Renal cortex interstitium (tissue), 11 donors: Measurements from ENCODE around the gene PDRG1. TPM values are rescaled to one million over a fixed set of nuclear protein-coding genes. Genes with fewer than 3 reads are reported as not detected.

Experiments
- DNase-seq, 11 donors: peaks; one replicate each; pipeline ENCODE4 v3.0.0-alpha.2; 2013; ENCODE audit warnings: low read depth in 9 of 11, low spot score in 4 of 11; ENCODE audit errors: extremely low read depth in 1 of 11
- polyA plus RNA-seq, 3 donors: library from polyadenylated mRNA; unstranded; fragments of 120-200 nt; gene quantifications; one replicate each; pipeline ENCODE4 v1.2.1, GENCODE V29; 2013; ENCODE audit not compliant: insufficient read length in 3 of 3

PDRG1 gene
- polyA plus RNA-seq, 3 donors, result 19.5 to 21.8 (median 20.0) TPM

- peak in 2 of 11 donors; percentile 65 to 68 for DNase-seq
Measured at GRCh38 chr20:31974951-31975487, 23.2 kb upstream of the PDRG1 start.

- DNase-seq, result no peak
Measured at GRCh38 chr20:31974296-31974695, 22.4 kb upstream of the PDRG1 start.

GRCh38 chr20:31972471-31973021, 20.7 kb upstream of the PDRG1 start:
- peak in 1 of 11 donors; percentile 50 for DNase-seq

DNA sequence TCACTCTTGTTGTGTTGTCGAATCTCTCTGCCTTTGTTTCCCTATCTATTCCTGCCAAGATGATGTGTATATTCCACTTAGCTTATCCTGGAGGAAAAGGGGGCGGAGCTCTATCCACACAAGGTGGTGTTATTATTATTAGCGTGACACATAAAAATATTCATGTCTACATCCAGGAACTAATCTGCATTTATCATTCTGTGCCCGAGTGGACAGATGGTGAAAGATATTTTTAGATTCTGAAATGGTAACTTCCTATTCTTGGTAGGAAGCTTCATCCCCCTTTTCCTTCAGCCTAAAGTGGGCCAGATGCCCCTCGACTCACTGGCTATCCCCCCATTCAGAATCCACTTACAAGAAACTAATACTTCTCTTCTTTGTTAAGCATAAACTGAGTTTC, 18.1 kb upstream of the PDRG1 start:
- no peak for DNase-seq

GRCh38 chr20:31968291-31969126, 16.7 kb upstream of the PDRG1 start:
- peak; percentile 65 to 84 (median 82) for DNase-seq

- no peak for DNase-seq
Measured at GRCh38 chr20:31967830-31968249, 16.0 kb upstream of the PDRG1 start, which contains the start of gene XKR7. Gene XKR7, plus strand, starts transcription at chr20:31968151. Its CDS starts 25 bp downstream, at chr20:31968176.

- no peak for DNase-seq
Measured at GRCh38 chr20:31966991-31967655, 15.3 kb upstream of the PDRG1 start.

DNA sequence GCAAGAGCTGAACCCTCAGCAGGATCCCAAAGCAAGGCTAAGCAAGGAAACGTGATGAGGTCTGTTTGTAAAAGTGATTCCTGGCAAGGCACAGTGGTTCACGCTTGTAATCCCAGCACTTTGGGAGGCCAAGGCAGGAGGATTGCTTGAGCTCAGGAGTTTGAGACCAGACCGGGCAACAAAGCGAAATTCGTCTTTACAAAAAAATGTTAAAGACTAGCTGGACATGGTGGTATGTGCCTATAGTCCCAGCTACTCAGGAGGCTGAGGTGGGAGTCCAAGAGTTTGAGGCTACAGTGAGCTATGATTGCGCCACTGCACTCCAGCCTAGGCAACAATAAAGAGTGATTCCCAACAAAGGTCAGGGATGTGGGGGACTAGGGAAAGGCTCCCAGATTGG, 12.0 kb upstream of the PDRG1 start:
- DNase-seq, result no peak

DNA sequence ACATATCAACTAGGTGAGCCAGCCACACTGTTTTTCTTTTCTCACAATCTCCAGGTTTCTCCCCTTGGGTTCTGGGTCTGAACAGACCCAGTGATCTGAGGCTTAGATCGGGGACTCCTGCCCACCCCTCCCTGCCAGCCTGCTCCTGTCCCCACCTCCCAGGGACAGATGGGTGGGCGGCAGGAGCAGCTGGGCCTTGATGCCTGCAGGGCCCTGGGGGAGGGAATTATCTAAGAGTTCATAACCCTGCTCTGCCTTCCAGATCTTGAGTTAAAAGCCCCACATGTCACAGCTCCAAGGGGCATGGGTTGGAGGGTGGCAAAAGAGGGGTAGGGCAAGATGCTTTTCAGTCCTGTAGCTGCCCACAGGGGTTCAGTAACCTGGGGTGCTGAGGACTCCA, 10.9 kb upstream of the PDRG1 start:
- DNase-seq, result no peak

DNA sequence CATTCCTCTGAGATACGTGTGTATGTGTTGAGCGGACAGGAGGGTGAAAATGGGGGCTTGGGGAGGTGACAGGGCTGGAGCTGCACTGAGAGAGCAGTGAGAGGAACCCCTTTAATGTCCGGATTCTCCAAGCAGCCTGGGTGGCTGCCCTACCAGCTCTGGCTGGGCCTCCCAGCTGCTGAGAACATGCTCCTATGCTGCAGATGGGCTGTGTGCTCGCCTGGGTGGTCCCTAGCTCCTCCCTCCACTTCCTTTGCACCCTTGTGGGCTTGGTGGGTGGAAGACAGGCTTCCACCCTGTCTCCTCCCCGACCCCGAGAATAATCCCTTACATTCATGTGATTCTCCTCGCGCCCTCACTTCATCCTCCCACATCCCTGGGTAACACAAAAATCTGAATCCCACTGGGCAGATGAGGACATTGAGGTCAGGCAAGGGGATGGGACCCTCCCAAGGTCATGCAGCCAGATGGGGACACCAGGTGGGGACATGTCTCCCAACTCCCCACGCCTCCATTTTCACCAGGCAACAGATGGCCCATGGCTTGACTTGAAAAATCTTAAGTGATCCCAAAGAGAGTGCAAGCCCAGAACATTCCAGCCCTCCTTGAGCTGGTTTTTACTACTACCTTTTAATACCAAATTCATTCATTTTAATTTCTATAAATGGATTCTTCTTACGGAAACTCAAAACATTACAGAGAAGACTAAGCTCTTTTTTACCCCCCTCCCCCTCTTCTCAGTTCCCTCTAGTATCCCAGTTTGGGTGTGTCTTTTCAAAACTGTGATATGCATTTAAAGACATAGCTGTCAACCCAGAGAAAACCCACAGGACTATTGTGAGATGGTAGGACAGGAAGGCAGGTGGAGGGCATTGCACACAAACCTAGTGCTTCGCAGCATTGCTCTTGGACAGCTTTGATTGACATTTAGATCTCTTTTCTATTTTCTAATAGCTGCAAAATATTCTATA, 5.0 kb upstream of the PDRG1 start:
- DNase-seq, result no peak

DNA sequence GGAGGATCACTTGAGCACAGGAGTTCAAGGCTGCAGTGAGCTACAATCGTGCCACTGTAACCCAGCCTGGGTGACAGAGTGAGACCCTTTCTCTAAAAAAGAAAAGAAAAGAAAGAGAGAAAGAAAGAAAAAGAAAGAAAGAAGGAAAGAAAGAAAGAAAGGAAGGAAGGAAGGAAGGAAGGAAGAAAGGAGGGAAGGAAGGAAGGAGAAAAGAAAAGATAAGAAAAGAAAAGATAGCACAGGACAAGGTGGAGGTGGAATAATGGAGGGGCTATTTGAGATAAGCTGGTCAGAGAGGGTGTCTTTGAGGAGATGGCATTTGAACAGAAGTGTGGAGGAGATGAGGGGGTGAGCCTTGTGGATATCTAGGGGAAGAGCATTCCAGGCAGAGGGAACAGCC, 2.7 kb upstream of the PDRG1 start:
- DNase-seq, result no peak

DNA sequence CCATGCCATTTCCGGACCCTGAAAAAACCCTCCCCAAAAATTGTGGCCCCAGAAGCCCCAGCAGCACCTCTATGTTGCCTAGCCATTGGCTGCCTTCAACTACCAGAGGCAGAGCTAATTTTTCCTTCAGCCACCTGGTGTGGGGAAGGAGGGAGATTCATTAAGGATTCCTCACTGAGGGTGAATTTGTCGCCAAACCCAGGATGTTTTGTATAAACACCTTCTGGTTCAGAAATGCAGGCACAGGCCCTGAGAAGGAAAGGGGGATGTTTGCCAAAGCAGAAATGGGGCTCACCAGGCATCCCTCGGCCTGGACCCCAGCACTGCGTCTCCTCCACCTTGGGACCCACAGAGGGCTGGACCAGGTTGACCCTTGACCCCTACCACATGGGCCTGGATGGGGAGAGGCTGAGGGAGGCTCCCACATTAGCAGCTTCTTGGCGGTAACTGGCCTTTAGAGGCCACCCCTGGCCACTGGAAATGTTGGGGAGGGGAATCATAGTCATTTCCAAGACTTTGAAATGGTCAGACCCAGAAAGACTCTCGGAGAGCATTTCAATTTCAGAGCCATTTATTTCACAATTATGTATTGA, 1.8 kb upstream of the PDRG1 start:
- DNase-seq, result no peak

DNA sequence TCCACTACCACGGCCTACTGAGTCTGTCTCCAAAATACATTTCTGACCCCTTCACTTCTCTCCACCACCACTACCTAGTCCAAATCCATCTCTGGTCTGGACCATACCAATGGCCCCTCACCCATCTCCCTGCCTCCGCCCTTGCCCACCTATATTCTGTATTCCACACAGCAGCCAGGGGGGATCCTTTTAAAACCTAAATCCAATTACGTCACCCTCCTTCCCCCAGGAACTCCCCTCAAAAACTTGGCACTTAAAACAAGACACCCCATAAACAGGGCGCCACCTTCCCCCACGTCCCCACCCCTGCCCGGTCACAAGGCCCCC, 680 bp downstream of the PDRG1 start:
- DNase-seq, result no peak

DNA sequence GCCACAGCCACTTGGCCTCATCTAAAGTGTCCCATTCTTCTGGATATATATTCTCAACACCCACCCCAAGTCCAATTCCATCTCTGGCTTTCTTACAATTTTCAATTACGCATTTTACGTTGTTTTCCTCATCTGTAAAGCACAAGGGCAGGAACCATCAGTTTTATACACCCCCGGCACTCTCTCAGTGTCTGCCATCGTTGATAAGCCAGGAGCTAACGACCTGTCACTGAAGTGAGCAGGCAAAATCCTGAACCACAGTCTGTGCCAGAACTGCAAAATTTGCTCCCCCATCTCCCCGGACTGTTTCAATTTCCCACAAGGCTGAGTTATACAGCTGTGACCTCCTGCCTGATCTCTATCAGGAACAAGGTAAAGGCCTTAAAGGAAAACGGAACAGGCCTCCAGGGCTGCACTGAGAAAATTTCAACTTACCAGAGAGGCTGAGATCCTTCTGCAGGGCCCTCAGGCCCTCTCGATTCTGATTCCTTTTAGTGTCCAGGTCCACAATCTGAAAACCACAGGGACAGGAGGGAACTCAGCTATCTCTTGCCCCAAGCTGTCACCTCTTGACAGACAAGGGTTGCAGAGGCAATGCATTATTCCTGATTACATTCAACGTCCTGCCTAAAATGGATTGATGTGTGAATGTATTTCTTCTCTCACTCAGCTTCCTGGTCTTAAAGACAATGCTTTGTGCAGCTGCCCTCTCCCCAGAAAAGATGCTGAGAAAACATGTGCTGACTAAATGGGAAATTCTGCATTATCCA, 1.8 kb downstream of the PDRG1 start:
- no peak for DNase-seq

GRCh38 chr20:31948008-31948407, 3.8 kb downstream of the PDRG1 start:
- no peak for DNase-seq

DNA sequence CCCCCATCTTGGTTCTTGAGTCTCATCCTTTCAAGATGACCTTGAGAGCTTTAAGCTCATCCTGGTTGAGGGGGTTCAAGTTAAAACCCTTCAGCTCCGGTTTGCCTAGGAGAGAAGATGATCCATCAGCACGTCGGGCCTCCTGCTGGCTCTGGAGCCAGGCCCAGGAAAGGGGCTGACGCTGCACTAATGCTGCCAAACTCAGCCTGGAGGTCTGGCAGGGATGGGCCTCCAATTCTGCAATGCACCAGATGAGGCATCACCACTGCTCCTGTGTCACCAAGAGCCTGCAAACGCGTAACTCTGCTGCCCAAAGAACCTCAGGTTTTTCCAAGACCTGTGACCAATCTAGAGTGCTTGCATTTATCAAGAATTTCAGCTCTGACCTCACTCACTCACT, 6.1 kb downstream of the PDRG1 start:
- no peak for DNase-seq

- DNase-seq, result no peak
Measured at GRCh38 chr20:31945319-31945718, 6.5 kb downstream of the PDRG1 start.

DNA sequence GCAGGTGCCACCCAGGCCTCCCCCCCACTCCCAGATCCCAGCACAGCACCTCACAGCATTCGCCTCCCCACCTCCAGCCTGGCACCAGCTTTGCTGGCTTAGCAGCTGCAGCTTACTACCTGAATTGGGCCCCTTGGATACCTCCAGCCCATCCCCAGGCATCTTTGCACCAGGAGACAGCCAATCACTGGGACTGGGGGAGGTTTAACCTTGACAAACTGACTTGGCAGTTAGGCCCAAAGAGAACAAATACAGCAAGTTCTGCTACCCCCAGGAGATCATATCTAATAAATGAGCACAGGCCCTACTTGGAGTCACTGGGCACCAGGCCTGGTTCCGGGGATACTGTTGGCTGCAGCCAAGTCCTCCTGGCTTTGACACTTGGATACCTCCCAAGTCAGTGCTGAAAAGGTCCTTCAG, 8.8 kb downstream of the PDRG1 start:
- DNase-seq, result no peak
